GM12891 (cell line): Measurements from ENCODE around the gene TENM3.

Source experiments
- POLR2A ChIP-seq: IDR thresholded peaks from 2 replicates; pipeline ENCODE4 v1.6.1; 2011; ENCODE audit warnings: low read depth, low read length, control low read depth
- POLR2AphosphoS5 ChIP-seq: IDR thresholded peaks from 2 replicates; pipeline ENCODE4 v1.6.1; 2011; ENCODE audit warnings: low read depth, low read length, control low read depth
- SPI1 ChIP-seq: IDR thresholded peaks from 2 replicates; pipeline ENCODE4 v1.6.1; 2011; ENCODE audit warnings: low read depth, low read length, control low read depth

DNA sequence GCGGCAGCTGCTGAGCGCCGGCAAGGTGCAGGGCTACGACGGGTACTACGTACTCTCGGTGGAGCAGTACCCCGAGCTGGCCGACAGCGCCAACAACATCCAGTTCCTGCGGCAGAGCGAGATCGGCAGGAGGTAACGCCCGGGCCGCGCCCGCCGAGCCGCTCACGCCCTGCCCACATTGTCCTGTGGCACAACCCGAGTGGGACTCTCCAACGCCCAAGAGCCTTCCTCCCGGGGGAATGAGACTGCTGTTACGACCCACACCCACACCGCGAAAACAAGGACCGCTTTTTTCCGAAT is 557.0 kb downstream of the TENM3 start:
- TF ChIP-seq POLR2A (no peak), POLR2AphosphoS5 (no peak), SPI1 (no peak)
